ENCODE data around the gene NARF. TPM values are rescaled to one million over a fixed set of nuclear protein-coding genes. Genes with fewer than 3 reads are reported as not detected.
A peak's percentile ranks its signal among the peaks of the same experiment; 100 is the strongest.
"Not testable (repeated sequence)": the region's sequence is repeated elsewhere in the genome, so short reads cannot be mapped to it uniquely, and the experiment has no call there.

Gene NARF
- total RNA-seq, 2 donors from 2014 or later = 86.2 to 94.4 TPM

GRCh38 chr17:82518826-82519810 lies 60.6 kb downstream of the NARF start, which contains the start of gene FOXK2:
FOXK2 (plus strand) TSS chr17:82519732; CDS start chr17:82519889, 157 bp downstream.
- Mint-ChIP-seq H3K27me3 (no peaks in the 10 kb centered on the region), H3K36me3 (ENCODE audit: low read depth) (peaks cover 2% of the 10 kb centered on the region), H3K4me3 (peak within 1 kb of the TSS; percentile 98), H3K4me1 (peaks cover 23% of the 10 kb centered on the region), H3K27ac (peak within 1 kb of the TSS; percentile 94)
- ATAC-seq = peak; percentile 99
- peak; percentile 93 to 97 (median 94) for DNase-seq
- H3K9me3 ChIP-seq (ENCODE audit: control insufficient read depth, low read length, poor library complexity, severe bottlenecking) = no peaks in the 10 kb centered on the region

GRCh38 chr17:82519971-82520903 lies 61.7 kb downstream of the NARF start:
- Mint-ChIP-seq H3K27me3 (no peaks in the 10 kb centered on the region), H3K4me1 (peaks cover 28% of the 10 kb centered on the region), H3K27ac (peak overlapping the region; percentile 94), H3K4me3 (peak overlapping the region; percentile 98), H3K36me3 (ENCODE audit: low read depth) (peaks cover 2% of the 10 kb centered on the region)
- ATAC-seq = peak; percentile 35
- H3K9me3 ChIP-seq (ENCODE audit: control insufficient read depth, low read length, poor library complexity, severe bottlenecking) = no peaks in the 10 kb centered on the region
- DNase-seq = peak; percentile 32 to 38 (median 37)

GRCh38 chr17:82524540-82524939 lies 66.0 kb downstream of the NARF start:
- H3K27me3 Mint-ChIP-seq = no peaks in the 10 kb centered on the region
- peaks cover 50% of the 10 kb centered on the region for H3K4me1 Mint-ChIP-seq
- H3K9me3 ChIP-seq (ENCODE audit: control insufficient read depth, low read length, poor library complexity, severe bottlenecking) = no peaks in the 10 kb centered on the region
- H3K27ac Mint-ChIP-seq = peak overlapping the region; percentile 82
- H3K36me3 Mint-ChIP-seq (ENCODE audit: low read depth) = peaks cover 2% of the 10 kb centered on the region
- DNase-seq (no peak), ATAC-seq (no peak)
- no peak overlapping the region for H3K4me3 Mint-ChIP-seq

GRCh38 chr17:82525712-82526111 lies 67.2 kb downstream of the NARF start:
- no peaks in the 10 kb centered on the region for H3K27me3 Mint-ChIP-seq
- no peaks in the 10 kb centered on the region for H3K36me3 Mint-ChIP-seq (ENCODE audit: low read depth)
- H3K4me3 Mint-ChIP-seq = no peak overlapping the region
- peak overlapping the region; percentile 92 for H3K27ac Mint-ChIP-seq
- no peaks in the 10 kb centered on the region for H3K9me3 ChIP-seq (ENCODE audit: control insufficient read depth, low read length, poor library complexity, severe bottlenecking)
- ATAC-seq = no peak
- DNase-seq = no peak
- peaks cover 53% of the 10 kb centered on the region for H3K4me1 Mint-ChIP-seq

- H3K27ac Mint-ChIP-seq = peak overlapping the region; percentile 62
- H3K27me3 Mint-ChIP-seq = no peaks in the 10 kb centered on the region
- no peak overlapping the region for H3K4me3 Mint-ChIP-seq
- ATAC-seq (no peak), DNase-seq (no peak)
- H3K4me1 Mint-ChIP-seq = peaks cover 48% of the 10 kb centered on the region
- no peaks in the 10 kb centered on the region for H3K9me3 ChIP-seq (ENCODE audit: control insufficient read depth, low read length, poor library complexity, severe bottlenecking)
- no peaks in the 10 kb centered on the region for H3K36me3 Mint-ChIP-seq (ENCODE audit: low read depth)
Observed at GRCh38 chr17:82527898-82528297, 69.4 kb downstream of the NARF start.

- H3K9me3 ChIP-seq (ENCODE audit: control insufficient read depth, low read length, poor library complexity, severe bottlenecking) = no peaks in the 10 kb centered on the region
- Mint-ChIP-seq H3K27me3 (no peaks in the 10 kb centered on the region), H3K4me3 (no peak overlapping the region), H3K4me1 (peaks cover 48% of the 10 kb centered on the region), H3K27ac (peak overlapping the region; percentile 62), H3K36me3 (ENCODE audit: low read depth) (no peaks in the 10 kb centered on the region)
- DNase-seq (no peak), ATAC-seq (peak; percentile 23)
Observed at GRCh38 chr17:82528484-82529265, 70.1 kb downstream of the NARF start.

- Mint-ChIP-seq H3K27me3 (no peaks in the 10 kb centered on the region), H3K4me1 (peaks cover 54% of the 10 kb centered on the region), H3K4me3 (no peak overlapping the region), H3K36me3 (ENCODE audit: low read depth) (no peaks in the 10 kb centered on the region), H3K27ac (no peak overlapping the region)
- no peak for ATAC-seq
- no peak for DNase-seq
- no peaks in the 10 kb centered on the region for H3K9me3 ChIP-seq (ENCODE audit: control insufficient read depth, low read length, poor library complexity, severe bottlenecking)
Observed at GRCh38 chr17:82529914-82530300, 71.4 kb downstream of the NARF start.

GRCh38 chr17:82531431-82531881 lies 72.9 kb downstream of the NARF start:
- Mint-ChIP-seq H3K4me1 (peaks cover 55% of the 10 kb centered on the region), H3K27ac (peak overlapping the region; percentile 9), H3K27me3 (no peaks in the 10 kb centered on the region), H3K36me3 (ENCODE audit: low read depth) (no peaks in the 10 kb centered on the region), H3K4me3 (peak overlapping the region; percentile 63)
- no peaks in the 10 kb centered on the region for H3K9me3 ChIP-seq (ENCODE audit: control insufficient read depth, low read length, poor library complexity, severe bottlenecking)
- DNase-seq (no peak), ATAC-seq (no peak)

- Mint-ChIP-seq H3K27ac (no peak overlapping the region), H3K36me3 (ENCODE audit: low read depth) (no peaks in the 10 kb centered on the region), H3K4me1 (peaks cover 59% of the 10 kb centered on the region), H3K4me3 (no peak overlapping the region), H3K27me3 (no peaks in the 10 kb centered on the region)
- ATAC-seq = no peak
- DNase-seq = no peak
- H3K9me3 ChIP-seq (ENCODE audit: control insufficient read depth, low read length, poor library complexity, severe bottlenecking) = no peaks in the 10 kb centered on the region
Observed at GRCh38 chr17:82534401-82534812, 75.9 kb downstream of the NARF start.

GRCh38 chr17:82536512-82537201 lies 78.1 kb downstream of the NARF start:
- H3K9me3 ChIP-seq (ENCODE audit: control insufficient read depth, low read length, poor library complexity, severe bottlenecking) = no peaks in the 10 kb centered on the region
- ATAC-seq = no peak
- Mint-ChIP-seq H3K4me1 (peaks cover 49% of the 10 kb centered on the region), H3K27me3 (no peaks in the 10 kb centered on the region), H3K4me3 (peak overlapping the region; percentile 61), H3K36me3 (ENCODE audit: low read depth) (peaks cover 5% of the 10 kb centered on the region), H3K27ac (peak overlapping the region; percentile 84)
- no peak for DNase-seq

GRCh38 chr17:82537228-82537627 lies 78.7 kb downstream of the NARF start:
- not testable (repeated sequence) for H3K4me3 Mint-ChIP-seq; H3K9me3 ChIP-seq (ENCODE audit: control insufficient read depth, low read length, poor library complexity, severe bottlenecking); H3K36me3 Mint-ChIP-seq (ENCODE audit: low read depth); DNase-seq; H3K27me3 Mint-ChIP-seq; ATAC-seq
- peaks cover 49% of the 10 kb centered on the region for H3K4me1 Mint-ChIP-seq
- H3K27ac Mint-ChIP-seq = peak overlapping the region; percentile 84

GRCh38 chr17:82539076-82539475 lies 80.5 kb downstream of the NARF start:
- ATAC-seq; H3K9me3 ChIP-seq (ENCODE audit: control insufficient read depth, low read length, poor library complexity, severe bottlenecking); H3K36me3 Mint-ChIP-seq (ENCODE audit: low read depth); H3K4me3 Mint-ChIP-seq; H3K27me3 Mint-ChIP-seq; DNase-seq: not testable (repeated sequence)
- H3K27ac Mint-ChIP-seq = peak overlapping the region; percentile 69
- H3K4me1 Mint-ChIP-seq = peaks cover 47% of the 10 kb centered on the region
